Measurements from ENCODE around the gene MAPK8.

GRCh38 chr10:48353246-48353645, 46.8 kb downstream of the MAPK8 start:
- TF ChIP-seq POLR2AphosphoS5 (IDR thresholded peaks at IDR 0.05; ENCODE audit: low read depth) (no peak), CTCF (IDR thresholded peaks at IDR 0.05; ENCODE audit: insufficient read depth, low read length) (no peak)
